ENCODE results near the gene BAIAP2L2.
A peak's percentile ranks its signal among the peaks of the same experiment; 100 is the strongest.

GRCh38 chr22:38069372-38070249 lies 40.9 kb downstream of the BAIAP2L2 start:
- TF ChIP-seq POLR2A (IDR thresholded peaks at IDR 0.05; ENCODE audit: low read depth) (no peak), POLR2AphosphoS5 (IDR thresholded peaks at IDR 0.05) (peak; percentile 68 to 75)
